Nephron progenitor cell (in vitro differentiated cells): Measurements from ENCODE around the gene RCN1.
A peak's percentile ranks its signal among the peaks of the same experiment; 100 is the strongest.

Experiments used
- DNase-seq: peaks from one replicate; pipeline ENCODE4 v3.0.0; 2021
- H3K27ac Mint-ChIP-seq: 2 replicates; pipeline ENCODE4 v1.8.0; 2021; ENCODE audit warnings: mild to moderate bottlenecking, moderate library complexity, mixed read lengths
- H3K27me3 Mint-ChIP-seq: 2 replicates; pipeline ENCODE4 v1.8.0; 2021; ENCODE audit warnings: mild to moderate bottlenecking, low read depth, mixed read lengths; ENCODE audit not compliant: poor library complexity
- H3K36me3 Mint-ChIP-seq: 2 replicates; pipeline ENCODE4 v1.8.0; 2021; ENCODE audit warnings: low read depth, mixed read lengths
- H3K4me1 Mint-ChIP-seq: 2 replicates; pipeline ENCODE4 v1.8.0; 2021; ENCODE audit warnings: mixed read lengths
- H3K4me3 Mint-ChIP-seq: 2 replicates; pipeline ENCODE4 v1.8.0; 2021; ENCODE audit warnings: mild to moderate bottlenecking, moderate library complexity, mixed read lengths
- H3K9me3 Mint-ChIP-seq: 2 replicates; pipeline ENCODE4 v1.8.0; 2021; ENCODE audit warnings: mild to moderate bottlenecking, moderate library complexity, mixed read lengths
- TF ChIP-seq, protein P1 (sequence below): fragments of 200-600 bp; sonication (generic); IDR thresholded peaks from 2 replicates; pipeline ENCODE4 v1.5.0; 2021; ENCODE audit warnings: antibody characterized with exemption

The RCN1 gene

DNA sequence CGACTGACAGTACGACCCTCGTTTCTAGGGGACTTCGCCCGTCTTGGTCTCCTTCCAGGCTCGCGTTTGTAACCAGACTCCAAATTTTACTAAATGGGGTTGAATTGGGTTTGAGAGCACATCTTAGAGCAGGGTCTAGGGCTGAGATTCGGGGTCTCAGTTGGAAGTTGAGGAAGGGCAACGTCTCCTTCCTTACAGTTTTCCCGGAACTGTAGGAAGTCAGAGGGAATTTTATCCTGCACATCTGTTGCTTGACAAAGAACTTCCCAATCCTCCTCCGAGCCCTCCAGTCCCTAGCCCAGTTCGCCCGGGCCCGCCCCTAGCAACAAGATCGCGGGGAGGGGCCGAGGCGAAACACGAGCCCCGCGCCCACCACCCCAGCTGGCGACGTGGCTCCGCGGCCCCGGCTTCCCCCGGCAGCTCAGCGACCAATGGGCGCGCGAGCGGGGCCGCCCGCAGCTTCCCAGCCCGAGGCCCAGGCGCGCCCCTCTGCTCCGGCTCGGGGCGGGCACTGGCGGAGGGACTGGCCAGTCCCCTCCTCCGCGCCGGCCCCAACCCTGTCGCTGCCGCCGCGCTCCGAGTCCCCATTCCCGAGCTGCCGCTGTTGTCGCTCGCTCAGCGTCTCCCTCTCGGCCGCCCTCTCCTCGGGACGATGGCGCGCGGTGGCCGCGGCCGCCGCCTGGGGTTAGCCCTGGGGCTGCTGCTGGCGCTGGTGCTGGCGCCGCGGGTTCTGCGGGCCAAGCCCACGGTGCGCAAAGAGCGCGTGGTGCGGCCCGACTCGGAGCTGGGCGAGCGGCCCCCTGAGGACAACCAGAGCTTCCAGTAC lies at the start of gene RCN1:
RCN1 (plus strand) TSS at position 530 of the 826 bp plus-strand sequence; CDS start at position 653, 123 bp downstream.
- peaks cover 3% of the 10 kb centered on the region for H3K27me3 Mint-ChIP-seq
- DNase-seq: peak; percentile 92
- H3K9me3 Mint-ChIP-seq: peaks cover 3% of the 10 kb centered on the region
- TF ChIP-seq, protein P1, sequence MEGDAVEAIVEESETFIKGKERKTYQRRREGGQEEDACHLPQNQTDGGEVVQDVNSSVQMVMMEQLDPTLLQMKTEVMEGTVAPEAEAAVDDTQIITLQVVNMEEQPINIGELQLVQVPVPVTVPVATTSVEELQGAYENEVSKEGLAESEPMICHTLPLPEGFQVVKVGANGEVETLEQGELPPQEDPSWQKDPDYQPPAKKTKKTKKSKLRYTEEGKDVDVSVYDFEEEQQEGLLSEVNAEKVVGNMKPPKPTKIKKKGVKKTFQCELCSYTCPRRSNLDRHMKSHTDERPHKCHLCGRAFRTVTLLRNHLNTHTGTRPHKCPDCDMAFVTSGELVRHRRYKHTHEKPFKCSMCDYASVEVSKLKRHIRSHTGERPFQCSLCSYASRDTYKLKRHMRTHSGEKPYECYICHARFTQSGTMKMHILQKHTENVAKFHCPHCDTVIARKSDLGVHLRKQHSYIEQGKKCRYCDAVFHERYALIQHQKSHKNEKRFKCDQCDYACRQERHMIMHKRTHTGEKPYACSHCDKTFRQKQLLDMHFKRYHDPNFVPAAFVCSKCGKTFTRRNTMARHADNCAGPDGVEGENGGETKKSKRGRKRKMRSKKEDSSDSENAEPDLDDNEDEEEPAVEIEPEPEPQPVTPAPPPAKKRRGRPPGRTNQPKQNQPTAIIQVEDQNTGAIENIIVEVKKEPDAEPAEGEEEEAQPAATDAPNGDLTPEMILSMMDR: no peak
- H3K36me3 Mint-ChIP-seq: peaks cover 32% of the 10 kb centered on the region
- H3K27ac Mint-ChIP-seq: peak within 1 kb of the TSS; percentile 100
- H3K4me3 Mint-ChIP-seq: peak within 1 kb of the TSS; percentile 91
- peaks cover 54% of the 10 kb centered on the region for H3K4me1 Mint-ChIP-seq

DNA sequence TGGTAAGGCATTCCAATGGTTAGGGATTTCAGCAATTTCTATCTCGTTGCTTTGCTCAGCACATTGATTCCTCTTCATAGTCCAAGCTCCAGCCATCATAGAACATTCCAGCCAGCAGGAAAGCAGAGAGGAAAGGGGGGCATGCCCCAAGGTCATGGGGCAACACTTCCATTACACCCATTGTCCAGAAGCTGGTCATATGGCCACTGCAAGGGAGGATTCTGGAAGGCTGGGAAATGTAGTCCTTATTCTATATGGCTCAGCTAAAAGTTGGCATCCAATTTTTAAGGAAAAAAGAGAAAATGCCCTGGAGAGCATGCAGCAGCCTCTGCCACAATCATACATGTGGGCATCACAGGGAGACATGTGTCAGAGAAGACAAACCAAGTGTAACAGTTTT lies 47.1 kb upstream of the RCN1 start:
- Mint-ChIP-seq H3K4me3 (no peak overlapping the region), H3K9me3 (peaks cover 3% of the 10 kb centered on the region), H3K27ac (no peak overlapping the region), H3K4me1 (peaks cover 4% of the 10 kb centered on the region), H3K27me3 (peaks cover 6% of the 10 kb centered on the region), H3K36me3 (no peaks in the 10 kb centered on the region)
- DNase-seq: no peak
- TF ChIP-seq, protein P1: no peak

DNA sequence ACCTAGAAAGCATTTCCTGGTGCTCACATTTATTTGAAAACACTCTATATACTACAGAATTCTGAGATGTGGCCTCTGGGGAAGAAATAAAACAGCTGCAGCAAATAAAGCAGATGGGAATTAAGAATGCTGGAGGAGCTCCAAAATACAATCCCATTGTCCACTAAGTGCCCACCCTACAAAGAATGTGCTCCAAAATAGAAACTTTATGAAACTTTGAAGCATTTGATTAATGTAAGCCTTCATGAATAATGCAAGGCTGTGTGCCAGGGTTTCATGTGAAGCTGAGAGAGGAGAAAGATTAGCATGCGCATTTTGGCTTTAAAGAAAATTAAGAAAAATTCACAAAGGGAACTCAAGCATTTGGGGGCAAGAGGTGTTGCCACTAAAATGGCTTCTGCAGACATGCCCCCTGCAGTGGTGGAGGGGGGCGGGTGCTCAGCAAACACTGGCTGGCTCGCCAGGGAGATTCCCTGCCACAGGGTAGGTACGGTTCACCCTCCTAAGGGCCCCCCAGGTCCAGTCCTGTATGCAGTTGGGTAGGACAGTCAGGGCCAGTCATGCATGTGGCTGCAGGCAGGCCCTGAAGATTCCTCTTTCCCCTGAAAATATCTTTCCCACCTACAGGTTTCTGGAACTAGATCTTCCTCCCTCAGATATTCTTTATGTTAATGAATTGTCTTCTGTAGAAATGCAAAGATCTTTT lies 46.6 kb upstream of the RCN1 start:
- peaks cover 3% of the 10 kb centered on the region for H3K9me3 Mint-ChIP-seq
- TF ChIP-seq, protein P1: no peak
- H3K36me3 Mint-ChIP-seq: no peaks in the 10 kb centered on the region
- H3K27me3 Mint-ChIP-seq: peaks cover 6% of the 10 kb centered on the region
- H3K4me3 Mint-ChIP-seq: no peak overlapping the region
- H3K4me1 Mint-ChIP-seq: peaks cover 4% of the 10 kb centered on the region
- no peak for DNase-seq
- H3K27ac Mint-ChIP-seq: no peak overlapping the region

DNA sequence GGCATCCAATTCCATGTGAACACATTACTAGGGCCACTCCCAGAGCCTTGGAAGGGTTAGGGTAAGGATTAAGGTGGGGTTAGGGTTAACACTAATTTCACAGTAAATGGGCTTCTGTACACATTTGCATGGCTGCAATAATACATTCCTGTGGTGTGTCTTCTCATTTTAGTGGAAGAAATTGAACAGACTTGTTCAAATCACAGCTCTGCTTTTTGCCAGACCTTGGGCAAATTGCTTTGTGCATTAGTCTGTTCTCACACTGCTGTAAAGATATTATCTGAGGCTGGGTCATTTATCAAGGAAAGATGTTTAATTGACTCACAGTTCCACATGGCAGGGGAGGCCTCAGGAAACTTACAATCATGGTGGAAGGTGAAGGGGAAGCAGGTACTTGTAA lies 45.4 kb upstream of the RCN1 start:
- Mint-ChIP-seq H3K27me3 (peaks cover 7% of the 10 kb centered on the region), H3K36me3 (no peaks in the 10 kb centered on the region), H3K27ac (no peak overlapping the region), H3K9me3 (peaks cover 3% of the 10 kb centered on the region), H3K4me3 (no peak overlapping the region), H3K4me1 (peaks cover 4% of the 10 kb centered on the region)
- no peak for DNase-seq
- TF ChIP-seq, protein P1: no peak

DNA sequence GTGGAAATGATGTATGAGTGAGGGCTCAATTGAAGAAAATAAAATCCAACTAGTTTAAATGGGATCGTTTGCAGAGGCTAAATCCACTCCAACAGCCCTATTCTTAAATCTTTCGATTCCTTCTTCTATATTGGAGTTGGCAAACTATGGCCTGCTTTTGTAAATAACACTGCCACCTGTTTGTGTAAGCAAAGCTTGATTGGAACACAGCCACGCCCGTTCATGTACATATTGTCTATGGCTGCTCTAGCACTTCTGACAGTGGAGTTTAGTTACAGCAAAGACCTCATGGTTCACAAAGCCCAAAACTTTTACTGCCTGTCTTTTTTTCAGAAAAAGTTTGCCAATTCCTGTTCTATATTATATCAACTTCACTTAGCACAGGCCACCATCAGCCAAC lies 40.6 kb upstream of the RCN1 start:
- TF ChIP-seq, protein P1: no peak
- DNase-seq: no peak
- Mint-ChIP-seq H3K36me3 (no peaks in the 10 kb centered on the region), H3K4me3 (no peak overlapping the region), H3K27ac (no peak overlapping the region), H3K4me1 (peaks cover 29% of the 10 kb centered on the region), H3K27me3 (peaks cover 18% of the 10 kb centered on the region), H3K9me3 (peaks cover 3% of the 10 kb centered on the region)
